ENCODE measurements around the gene TRAM2.

Gene TRAM2

GRCh38 chr6:52505726-52506409 is 71.0 kb downstream of the TRAM2 start:
- DNase-seq = no peak

DNA sequence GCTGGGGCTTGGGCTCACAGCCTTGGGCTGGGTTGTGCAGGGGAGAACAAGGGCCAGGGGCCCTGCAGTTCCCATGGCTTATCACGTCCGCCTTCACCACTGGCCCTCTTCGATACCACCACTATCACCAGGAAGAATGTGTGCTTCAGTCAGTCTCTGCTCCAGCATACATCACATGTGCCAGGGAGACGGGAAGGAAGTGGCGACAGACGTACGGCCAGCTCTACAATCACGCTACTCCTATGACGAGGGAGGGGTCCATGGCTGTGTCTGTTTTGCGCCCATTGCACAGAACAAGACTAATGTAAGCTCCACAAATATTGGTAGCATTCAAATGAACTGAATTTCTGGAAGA is 72.1 kb downstream of the TRAM2 start:
- DNase-seq = no peak

GRCh38 chr6:52503851-52504781 is 72.7 kb downstream of the TRAM2 start:
- peak; percentile 34 for DNase-seq

DNA sequence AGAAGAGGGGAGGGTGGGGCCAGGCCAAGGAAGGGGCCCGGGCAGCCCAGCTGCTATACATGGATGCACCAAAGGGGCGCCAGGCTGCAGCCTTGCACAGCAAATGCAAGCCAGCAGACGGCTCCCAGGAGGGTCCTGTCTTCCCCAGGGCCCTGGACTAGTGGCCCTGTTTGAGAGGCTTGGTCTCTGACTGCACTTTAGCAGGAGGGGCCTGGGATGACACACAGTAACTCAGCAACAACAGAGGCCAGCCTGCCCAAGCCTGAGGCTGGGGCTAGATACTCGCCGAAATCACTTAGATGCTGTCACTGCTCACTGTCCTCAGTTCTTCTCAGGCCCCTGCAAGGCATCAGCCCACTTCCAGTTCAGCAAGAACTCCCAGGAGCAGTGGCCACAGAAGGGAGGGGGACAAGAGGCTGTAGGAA is 73.5 kb downstream of the TRAM2 start:
- no peak for DNase-seq

DNA sequence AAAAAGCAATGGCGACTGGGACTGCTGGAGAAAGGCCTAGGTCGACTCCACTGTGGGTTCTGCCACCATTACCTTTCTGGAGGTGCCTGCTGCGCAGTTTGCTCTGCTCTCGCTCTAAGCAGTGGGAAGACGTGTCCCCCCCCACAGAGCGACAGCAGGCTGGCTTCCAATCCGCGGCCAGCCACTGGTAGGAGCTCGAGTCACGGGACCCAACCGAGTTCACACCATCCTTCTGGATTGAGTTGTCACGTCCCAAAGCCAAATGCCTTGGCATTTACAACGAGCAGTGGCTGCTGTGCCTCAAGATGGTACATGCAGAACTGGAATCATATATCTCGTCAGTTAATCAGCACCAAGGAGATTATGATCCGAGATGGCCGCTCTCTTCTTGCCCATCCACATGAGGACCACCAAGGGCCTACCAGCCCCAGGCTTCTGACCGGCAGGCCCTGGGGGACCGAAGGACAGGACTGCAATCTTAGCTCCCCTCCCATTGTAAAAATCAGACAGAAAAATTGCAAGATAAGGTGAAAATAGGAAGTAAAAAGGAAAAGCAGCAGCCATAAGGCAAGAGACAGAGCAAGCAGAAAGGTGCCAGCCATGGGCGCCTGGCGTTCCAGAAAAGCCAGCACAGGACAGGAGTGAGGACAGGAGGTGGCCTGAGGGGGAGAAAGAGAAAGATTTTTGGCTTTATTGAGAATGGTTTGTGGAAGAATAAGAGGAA is 74.4 kb downstream of the TRAM2 start:
- no peak for DNase-seq

DNA sequence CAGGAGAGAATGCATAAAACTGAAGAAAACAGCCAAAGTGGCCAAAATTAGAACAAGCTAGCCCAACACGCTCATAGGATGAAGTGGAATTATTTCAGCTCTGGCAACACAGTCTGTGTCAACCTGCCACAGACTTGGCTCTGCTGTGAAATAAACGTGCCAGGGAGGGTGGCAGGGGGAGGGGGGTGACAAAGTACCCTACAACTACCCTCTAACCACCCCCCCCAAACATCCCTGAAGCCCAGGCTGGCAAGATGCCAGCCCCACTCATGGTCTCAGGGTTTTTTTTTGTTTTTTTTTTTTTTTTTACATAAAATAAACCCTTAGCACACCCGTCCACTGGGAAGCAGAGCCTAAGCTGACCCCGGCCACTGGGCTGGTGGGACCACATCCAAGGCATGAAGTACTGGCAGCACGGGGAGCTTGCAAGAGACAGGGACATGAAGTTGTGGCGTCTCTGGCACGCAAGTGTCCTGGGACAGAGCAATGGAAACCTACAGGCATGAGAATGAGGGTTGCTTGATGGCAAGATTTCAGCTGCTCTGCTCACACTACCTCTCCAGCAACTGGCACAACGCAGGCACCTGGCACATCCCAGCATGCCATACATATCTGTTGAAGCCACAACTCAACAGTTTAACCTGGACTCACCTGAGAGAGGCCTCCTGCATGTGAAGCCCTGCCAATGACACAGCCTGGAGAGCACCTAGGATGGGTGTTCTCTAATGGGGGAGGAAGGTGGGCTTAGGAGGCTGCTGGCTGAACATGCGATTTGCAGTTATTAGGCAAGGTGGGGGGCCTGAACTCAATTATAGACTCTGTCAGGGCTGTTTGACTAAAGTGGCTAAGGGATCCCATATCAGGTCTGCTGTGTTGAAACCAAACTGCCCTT is 76.4 kb downstream of the TRAM2 start:
- no peak for DNase-seq

- no peak for DNase-seq
These were observed 77.1 kb downstream of the TRAM2 start for GRCh38 chr6:52499681-52500236.

DNA sequence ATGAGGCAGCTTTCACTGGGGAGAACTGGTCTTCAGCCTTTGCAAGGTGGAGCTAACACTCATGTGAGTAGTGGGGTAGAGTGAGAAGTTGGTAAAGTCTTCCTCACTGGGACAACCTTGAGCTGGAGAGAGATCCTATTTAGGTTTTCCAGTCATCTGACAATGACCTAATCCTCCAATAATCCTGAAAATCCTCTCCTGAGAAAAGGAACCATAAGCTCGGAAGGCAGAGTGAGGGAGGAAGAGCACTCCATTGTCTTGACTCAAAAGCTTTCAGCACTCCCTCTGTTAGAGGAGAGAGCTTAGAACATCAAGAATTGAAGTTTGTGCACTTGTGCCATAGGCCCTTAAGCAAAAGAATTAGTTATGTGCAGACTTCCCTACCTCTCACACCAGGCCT is 77.8 kb downstream of the TRAM2 start:
- DNase-seq = no peak

DNA sequence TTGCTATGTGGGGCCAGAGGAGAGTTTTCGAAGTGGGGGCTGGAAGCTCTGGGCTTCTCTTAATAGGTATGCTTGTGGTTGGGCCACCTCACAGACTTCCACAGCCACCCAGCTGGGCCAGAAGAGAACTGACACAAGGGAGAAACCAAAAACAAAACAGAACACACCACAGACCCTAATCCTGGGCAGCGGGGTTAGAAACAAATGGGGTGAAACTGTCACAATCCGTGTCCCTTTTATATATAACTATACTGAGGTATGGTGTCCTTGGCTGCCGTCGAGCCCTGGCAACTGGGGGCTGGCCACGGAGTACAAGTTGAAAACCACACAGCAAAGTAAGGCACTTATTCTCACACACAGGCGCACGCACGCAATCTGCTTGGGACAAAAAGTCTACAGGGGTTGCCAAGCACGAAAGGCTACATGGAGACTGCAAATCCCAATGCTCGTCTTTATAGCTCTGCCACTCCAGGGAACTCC is 78.3 kb downstream of the TRAM2 start:
- no peak for DNase-seq

DNA sequence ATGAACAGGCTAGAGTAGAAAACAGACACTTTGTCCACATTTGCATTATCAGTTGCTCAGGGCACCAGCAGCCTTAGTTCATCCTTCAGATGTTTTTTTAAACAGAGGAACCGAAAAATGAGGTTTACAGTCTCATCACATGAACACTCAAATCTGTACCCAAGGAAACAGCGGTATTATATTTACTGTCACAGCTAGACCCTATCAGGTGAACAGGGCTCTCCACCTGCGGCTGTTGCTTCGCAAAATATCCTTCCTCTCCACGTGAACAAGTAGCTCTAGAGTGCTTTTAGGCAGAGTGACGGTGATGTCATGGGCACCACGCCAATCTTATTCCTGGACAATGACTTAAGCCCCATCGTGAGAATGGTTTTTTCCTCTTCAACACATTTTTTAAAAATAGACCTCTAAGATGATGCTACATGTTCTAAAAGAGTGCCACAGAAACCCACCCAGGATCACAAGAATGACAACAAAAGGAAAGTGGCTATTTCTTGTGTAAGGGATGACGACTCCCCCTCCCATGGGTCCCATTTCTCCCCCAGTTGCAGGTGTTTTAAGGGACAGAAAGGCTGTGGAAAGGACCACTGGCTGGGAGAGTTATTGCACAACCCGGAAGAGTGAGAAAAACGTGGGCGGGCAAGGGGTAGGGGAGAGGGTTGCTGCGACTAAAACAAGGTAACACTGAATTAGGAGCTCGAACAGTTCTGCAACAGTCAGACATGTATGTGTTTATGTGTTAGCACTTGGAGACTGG is 79.0 kb downstream of the TRAM2 start:
- DNase-seq = peak; percentile 30

GRCh38 chr6:52496631-52497030 is 80.2 kb downstream of the TRAM2 start:
- DNase-seq = no peak

DNA sequence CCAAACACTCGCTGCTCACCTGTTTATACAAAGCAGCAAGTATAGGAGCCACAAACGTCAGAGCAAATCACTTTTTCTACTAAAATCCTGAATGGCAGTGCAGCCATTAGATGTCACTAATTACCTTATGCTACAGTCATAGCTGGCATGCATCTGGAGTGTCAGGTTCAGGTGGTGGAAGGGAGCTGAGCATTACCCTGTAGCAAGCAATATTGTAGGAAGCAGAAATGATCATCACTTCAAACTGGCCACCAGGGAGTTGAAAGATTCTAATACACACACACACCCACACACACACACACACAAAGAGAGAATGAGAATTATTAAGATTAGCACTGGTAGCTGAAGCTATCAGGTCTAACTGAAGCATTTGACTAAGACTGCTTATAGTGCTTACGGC is 80.9 kb downstream of the TRAM2 start:
- DNase-seq = no peak

GRCh38 chr6:52494298-52495072 is 82.4 kb downstream of the TRAM2 start:
- DNase-seq = no peak

- no peak for DNase-seq
These were observed 83.2 kb downstream of the TRAM2 start for GRCh38 chr6:52493669-52494068.

- no peak for DNase-seq
These were observed 85.4 kb downstream of the TRAM2 start for GRCh38 chr6:52491203-52492069.

GRCh38 chr6:52489881-52490280 is 87.0 kb downstream of the TRAM2 start:
- DNase-seq = no peak

GRCh38 chr6:52483671-52484003 is 93.2 kb downstream of the TRAM2 start:
- DNase-seq = no peak

GRCh38 chr6:52482903-52483670 is 93.8 kb downstream of the TRAM2 start:
- DNase-seq = no peak

- DNase-seq = no peak
These were observed 101.6 kb downstream of the TRAM2 start for GRCh38 chr6:52475307-52475706.

Measured in NCI-H1092 (cell line).